ENCODE data around the gene BCAR1. TPM values are rescaled to one million over a fixed set of nuclear protein-coding genes. Genes with fewer than 3 reads are reported as not detected.

The BCAR1 gene
- total and polyA plus RNA-seq, 9 donors: 33.4 to 67.4 (median 56.5) TPM

DNA sequence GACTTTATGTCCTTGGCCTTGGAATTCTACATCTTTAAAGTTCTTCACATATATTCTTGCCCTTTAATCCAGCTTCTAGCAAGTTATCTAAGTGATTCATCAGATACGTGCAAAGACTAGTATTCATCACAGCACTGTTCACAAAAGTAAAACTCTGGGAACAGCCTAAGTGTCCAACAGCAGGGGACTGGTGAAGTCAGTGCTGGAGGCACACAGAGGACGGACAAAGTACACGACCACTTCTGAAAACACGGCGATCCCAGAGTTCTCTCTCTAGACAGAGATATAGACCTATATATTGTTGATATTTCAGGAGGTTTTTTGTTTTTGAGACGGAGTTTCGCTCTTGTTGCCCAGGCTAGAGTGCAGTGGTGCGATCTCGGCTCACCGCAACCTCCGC lies 19.9 kb downstream of the BCAR1 start:
- H3K9me3 ChIP-seq (replicated peaks; ENCODE audit: control insufficient read depth, low read depth, low read length): no peaks in the 10 kb centered on the region
- H3K36me3 ChIP-seq (ENCODE audit: control insufficient read depth, insufficient read depth, low read length): peaks cover 78% of the 10 kb centered on the region
- H3K27me3 ChIP-seq (ENCODE audit: control insufficient read depth, insufficient read depth, low read length): peaks cover 3% of the 10 kb centered on the region
- WGBS (ENCODE audit: insufficient coverage): 83% methylated on average over 1 of the region's 11 CpGs
- H3K27ac ChIP-seq (ENCODE audit: low read length): no peak overlapping the region
- H3K4me3 ChIP-seq (ENCODE audit: low read length): no peak overlapping the region
- H3K4me1 ChIP-seq (ENCODE audit: control insufficient read depth, insufficient read depth, low read length): peaks cover 14% of the 10 kb centered on the region
- DNase-seq: no peak

DNA sequence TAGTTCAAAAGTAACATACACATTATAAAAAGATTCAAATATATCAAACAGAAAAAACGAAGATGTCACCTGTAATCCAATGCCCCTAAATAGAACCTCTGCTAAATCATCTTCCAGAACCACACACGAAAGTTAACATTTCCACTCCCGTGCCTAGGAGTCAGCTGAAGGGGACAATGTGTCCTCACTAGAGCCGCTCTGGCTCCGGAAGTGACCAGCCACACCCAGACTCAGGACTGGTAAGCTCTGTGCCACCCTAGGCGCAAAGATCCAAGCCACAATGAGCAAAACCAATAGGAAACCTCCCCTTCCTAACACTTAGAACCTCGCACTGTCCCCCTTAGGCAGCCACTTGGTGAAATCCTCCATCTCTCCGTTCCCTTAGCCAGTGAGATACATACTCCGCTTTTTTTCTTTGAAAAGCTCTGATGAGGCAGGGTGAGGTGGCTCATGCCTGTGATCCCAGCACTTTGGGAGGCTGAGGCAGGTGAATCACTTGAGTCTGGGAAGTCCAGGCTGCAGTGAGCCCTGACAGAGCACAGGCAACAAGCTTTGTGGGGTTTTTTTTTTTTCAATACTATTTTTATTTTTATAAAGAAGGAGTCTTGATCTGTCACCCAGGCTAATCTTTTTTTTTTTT lies 20.8 kb downstream of the BCAR1 start:
- Histone ChIP-seq H3K9me3 (replicated peaks; ENCODE audit: control insufficient read depth, low read depth, low read length) (no peaks in the 10 kb centered on the region), H3K4me3 (ENCODE audit: low read length) (no peak overlapping the region), H3K27ac (ENCODE audit: low read length) (no peak overlapping the region), H3K36me3 (ENCODE audit: control insufficient read depth, insufficient read depth, low read length) (peaks cover 69% of the 10 kb centered on the region), H3K4me1 (ENCODE audit: control insufficient read depth, insufficient read depth, low read length) (peaks cover 17% of the 10 kb centered on the region), H3K27me3 (ENCODE audit: control insufficient read depth, insufficient read depth, low read length) (peaks cover 3% of the 10 kb centered on the region)
- DNase-seq: no peak
- 79% methylated on average over 6 of the region's 9 CpGs for WGBS (ENCODE audit: insufficient coverage)

- Histone ChIP-seq H3K36me3 (ENCODE audit: control insufficient read depth, insufficient read depth, low read length) (peaks cover 58% of the 10 kb centered on the region), H3K4me3 (ENCODE audit: low read length) (no peak overlapping the region), H3K9me3 (replicated peaks; ENCODE audit: control insufficient read depth, low read depth, low read length) (no peaks in the 10 kb centered on the region), H3K27me3 (ENCODE audit: control insufficient read depth, insufficient read depth, low read length) (peaks cover 5% of the 10 kb centered on the region), H3K4me1 (ENCODE audit: control insufficient read depth, insufficient read depth, low read length) (peaks cover 15% of the 10 kb centered on the region), H3K27ac (ENCODE audit: low read length) (no peak overlapping the region)
- no peak for DNase-seq
- WGBS (ENCODE audit: insufficient coverage): 91% methylated on average over 46 of the region's 48 CpGs
Measured at GRCh38 chr16:75229172-75230031, 22.0 kb downstream of the BCAR1 start.

DNA sequence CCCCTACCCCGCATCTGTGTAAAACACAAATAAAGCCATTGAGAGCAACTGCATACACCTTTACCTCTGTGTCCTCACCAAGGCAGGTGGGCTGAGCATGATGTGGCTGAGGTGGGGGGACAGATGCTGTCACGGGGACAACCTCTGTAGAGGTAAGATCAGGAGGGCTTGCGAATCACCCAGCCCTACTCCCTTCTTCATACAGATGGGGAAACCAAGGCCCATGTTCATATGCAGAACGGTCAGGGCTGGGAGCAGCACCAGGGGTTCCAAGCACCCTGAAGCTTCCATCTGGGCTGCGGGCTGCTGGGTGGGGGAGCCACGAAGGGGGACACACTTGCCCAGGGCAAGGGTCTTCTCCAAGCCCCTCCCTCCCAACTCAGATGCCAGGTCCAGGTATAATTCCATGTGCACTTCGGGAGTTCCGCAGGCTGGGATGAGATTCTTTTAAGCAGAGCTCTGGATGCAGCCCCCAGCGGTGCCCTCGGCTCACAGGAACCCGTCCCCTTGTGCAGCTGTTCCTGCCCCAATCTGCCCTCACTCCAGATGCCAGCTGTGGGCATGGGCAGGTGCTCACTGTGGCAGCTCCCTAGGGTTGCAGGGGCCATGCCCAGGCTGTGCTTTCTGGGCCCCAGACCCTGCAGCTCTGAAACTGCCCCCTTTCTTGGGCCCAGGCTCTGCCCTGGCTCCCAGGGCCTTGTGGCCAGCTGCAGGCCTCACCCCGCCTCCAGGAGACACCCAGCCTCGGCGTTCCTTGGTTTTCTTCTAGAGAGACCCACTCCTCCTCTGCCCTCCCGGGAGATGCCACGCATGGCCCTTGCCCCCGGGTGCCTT lies 23.1 kb downstream of the BCAR1 start:
- Histone ChIP-seq H3K27ac (ENCODE audit: low read length) (no peak overlapping the region), H3K4me3 (ENCODE audit: low read length) (no peak overlapping the region), H3K36me3 (ENCODE audit: control insufficient read depth, insufficient read depth, low read length) (peaks cover 47% of the 10 kb centered on the region), H3K27me3 (ENCODE audit: control insufficient read depth, insufficient read depth, low read length) (peaks cover 6% of the 10 kb centered on the region), H3K4me1 (ENCODE audit: control insufficient read depth, insufficient read depth, low read length) (peaks cover 4% of the 10 kb centered on the region), H3K9me3 (replicated peaks; ENCODE audit: control insufficient read depth, low read depth, low read length) (no peaks in the 10 kb centered on the region)
- 78% methylated on average over 15 of the region's 17 CpGs for WGBS (ENCODE audit: insufficient coverage)
- no peak for DNase-seq

GRCh38 chr16:75227361-75228142 lies 23.9 kb downstream of the BCAR1 start:
- DNase-seq: no peak
- peaks cover 40% of the 10 kb centered on the region for H3K36me3 ChIP-seq (ENCODE audit: control insufficient read depth, insufficient read depth, low read length)
- no peak overlapping the region for H3K27ac ChIP-seq (ENCODE audit: low read length)
- no peaks in the 10 kb centered on the region for H3K9me3 ChIP-seq (replicated peaks; ENCODE audit: control insufficient read depth, low read depth, low read length)
- peaks cover 5% of the 10 kb centered on the region for H3K4me1 ChIP-seq (ENCODE audit: control insufficient read depth, insufficient read depth, low read length)
- WGBS (ENCODE audit: insufficient coverage): 91% methylated on average over 18 of the region's 18 CpGs
- H3K27me3 ChIP-seq (ENCODE audit: control insufficient read depth, insufficient read depth, low read length): peaks cover 6% of the 10 kb centered on the region
- H3K4me3 ChIP-seq (ENCODE audit: low read length): no peak overlapping the region

GRCh38 chr16:75226550-75227360 lies 24.7 kb downstream of the BCAR1 start:
- DNase-seq: no peak
- H3K4me3 ChIP-seq (ENCODE audit: low read length): no peak overlapping the region
- H3K4me1 ChIP-seq (ENCODE audit: control insufficient read depth, insufficient read depth, low read length): peaks cover 10% of the 10 kb centered on the region
- H3K27me3 ChIP-seq (ENCODE audit: control insufficient read depth, insufficient read depth, low read length): peaks cover 6% of the 10 kb centered on the region
- no peak overlapping the region for H3K27ac ChIP-seq (ENCODE audit: low read length)
- H3K36me3 ChIP-seq (ENCODE audit: control insufficient read depth, insufficient read depth, low read length): peaks cover 38% of the 10 kb centered on the region
- no peaks in the 10 kb centered on the region for H3K9me3 ChIP-seq (replicated peaks; ENCODE audit: control insufficient read depth, low read depth, low read length)
- WGBS (ENCODE audit: insufficient coverage): 49% methylated on average over 13 of the region's 22 CpGs

- Histone ChIP-seq H3K36me3 (ENCODE audit: control insufficient read depth, insufficient read depth, low read length) (peaks cover 32% of the 10 kb centered on the region), H3K27me3 (ENCODE audit: control insufficient read depth, insufficient read depth, low read length) (peaks cover 6% of the 10 kb centered on the region), H3K4me1 (ENCODE audit: control insufficient read depth, insufficient read depth, low read length) (peaks cover 10% of the 10 kb centered on the region), H3K9me3 (replicated peaks; ENCODE audit: control insufficient read depth, low read depth, low read length) (no peaks in the 10 kb centered on the region), H3K4me3 (ENCODE audit: low read length) (no peak overlapping the region), H3K27ac (ENCODE audit: low read length) (no peak overlapping the region)
- 70% methylated on average over 21 of the region's 26 CpGs for WGBS (ENCODE audit: insufficient coverage)
- DNase-seq: peak; percentile 35
Measured at GRCh38 chr16:75225678-75226515, 25.5 kb downstream of the BCAR1 start.

- Histone ChIP-seq H3K27ac (ENCODE audit: low read length) (no peak overlapping the region), H3K4me1 (ENCODE audit: control insufficient read depth, insufficient read depth, low read length) (peaks cover 10% of the 10 kb centered on the region), H3K4me3 (ENCODE audit: low read length) (no peak overlapping the region), H3K27me3 (ENCODE audit: control insufficient read depth, insufficient read depth, low read length) (peaks cover 4% of the 10 kb centered on the region), H3K9me3 (replicated peaks; ENCODE audit: control insufficient read depth, low read depth, low read length) (no peaks in the 10 kb centered on the region), H3K36me3 (ENCODE audit: control insufficient read depth, insufficient read depth, low read length) (peaks cover 26% of the 10 kb centered on the region)
- peak; percentile 28 for DNase-seq
- WGBS (ENCODE audit: insufficient coverage): 52% methylated on average over 3 of the region's 12 CpGs
Measured at GRCh38 chr16:75225092-75225491, 26.3 kb downstream of the BCAR1 start.

Data from muscle of leg (tissue), 11 donors.